IMR-90 (cell line): Measurements from ENCODE around the gene RAD51B. TPM values are rescaled to one million over a fixed set of nuclear protein-coding genes. Genes with fewer than 3 reads are reported as not detected.
A peak's percentile ranks its signal among the peaks of the same experiment; 100 is the strongest.

Experiments used
- ATAC-seq: fragments of 200-7000 bp; cut with Tn5 transposase; 2 replicates; pipeline ENCODE4 v1.9.1; 2020; ENCODE audit warnings: low read depth, mild to moderate bottlenecking, moderate library complexity
- BruUV-seq: library from RNA; stranded (reverse); fragments of 400-500 nt; replicated peaks from 2 replicates; lab custom pipeline; 2021; lab: Mats Ljungman, UMichigan
- CTCF ChIA-PET: fragments of 300-600 bp; formaldehyde crosslinking; extraction: SDS; loops from one replicate; lab custom pipeline; 2021; ENCODE audit warnings: antibody characterized with exemption; lab: Yijun Ruan, JAX
- POLR2A ChIA-PET: fragments of 300-600 bp; sonication (Branson Sonifier 250); formaldehyde crosslinking; loops from one replicate; lab custom pipeline; 2022; ENCODE audit warnings: antibody characterized with exemption; ENCODE audit not compliant: unreplicated experiment; lab: Charles Lee
- DNase-seq: peaks from one replicate; pipeline ENCODE4 v3.0.0; 2013
- H2AFZ ChIP-seq: replicated peaks from 2 replicates; pipeline ENCODE3; 2013; ENCODE audit warnings: low read length, mild to moderate bottlenecking; ENCODE audit not compliant: poor library complexity
- H2AK5ac ChIP-seq: 2 replicates; pipeline ENCODE4 v1.6.1; 2013; ENCODE audit warnings: low read depth, low read length, inconsistent platforms
- H2AK9ac ChIP-seq: replicated peaks from 2 replicates; pipeline ENCODE3; 2013; ENCODE audit warnings: mild to moderate bottlenecking, low read depth, low read length, moderate library complexity; ENCODE audit not compliant: poor library complexity
- H2BK120ac ChIP-seq: 2 replicates; pipeline ENCODE4 v1.6.1; 2013; ENCODE audit warnings: low read depth, low read length, inconsistent platforms
- H2BK15ac ChIP-seq: 3 replicates; pipeline ENCODE4 v1.6.1; 2013; ENCODE audit warnings: low read depth, low read length, inconsistent platforms
- H2BK20ac ChIP-seq: 2 replicates; pipeline ENCODE4 v1.6.1; 2013; ENCODE audit warnings: low read depth, mild to moderate bottlenecking, inconsistent platforms, low read length, moderate library complexity
- H2BK5ac ChIP-seq: 2 replicates; pipeline ENCODE4 v1.6.1; 2013; ENCODE audit warnings: mild to moderate bottlenecking, low read depth, low read length, inconsistent platforms; ENCODE audit not compliant: poor library complexity, severe bottlenecking
- H3K14ac ChIP-seq: replicated peaks from 2 replicates; pipeline ENCODE4 v1.6.1; 2013; ENCODE audit warnings: low read depth, low read length, inconsistent platforms
- H3K18ac ChIP-seq: 2 replicates; pipeline ENCODE4 v1.6.1; 2013; ENCODE audit warnings: low read depth, low read length, control low read depth
- H3K23ac ChIP-seq: 2 replicates; pipeline ENCODE4 v1.6.1; 2013; ENCODE audit warnings: low read depth, low read length, inconsistent platforms
- H3K27ac ChIP-seq: 2 replicates; pipeline ENCODE4 v1.5.1; 2013; ENCODE audit warnings: mild to moderate bottlenecking, control low read depth, low read length; ENCODE audit not compliant: insufficient read depth
- H3K27me3 ChIP-seq: 2 replicates; pipeline ENCODE4 v1.6.1; 2013; ENCODE audit warnings: low read length; ENCODE audit not compliant: control insufficient read depth, insufficient read depth
- H3K36me3 ChIP-seq: 2 replicates; pipeline ENCODE4 v1.6.1; 2013; ENCODE audit warnings: low read length, mixed read lengths; ENCODE audit not compliant: control insufficient read depth, insufficient read depth
- H3K4ac ChIP-seq: 2 replicates; pipeline ENCODE4 v1.6.1; 2013; ENCODE audit warnings: low read depth, low read length, inconsistent platforms
- H3K4me1 ChIP-seq: 2 replicates; pipeline ENCODE4 v1.6.1; 2013; ENCODE audit warnings: low read length, mixed read lengths; ENCODE audit not compliant: control insufficient read depth, insufficient read depth
- H3K4me2 ChIP-seq: 2 replicates; pipeline ENCODE4 v1.6.1; 2013; ENCODE audit warnings: low read depth, mild to moderate bottlenecking, control low read depth, low read length, moderate library complexity
- H3K4me3 ChIP-seq: 2 replicates; pipeline ENCODE4 v1.5.1; 2013; ENCODE audit warnings: low read depth, mild to moderate bottlenecking, control low read depth, low read length, moderate library complexity; ENCODE audit not compliant: insufficient read depth
- H3K56ac ChIP-seq: 2 replicates; pipeline ENCODE4 v1.6.1; 2013; ENCODE audit warnings: low read length, inconsistent platforms; ENCODE audit not compliant: insufficient read depth; ENCODE audit errors: extremely low read depth
- H3K79me1 ChIP-seq, 2 experiments: 2 replicates each; pipeline ENCODE4 v1.6.1; 2013; ENCODE audit warnings: low read length in 2 of 2, inconsistent platforms in 1 of 2, low read depth in 1 of 2
- H3K9ac ChIP-seq: 2 replicates; pipeline ENCODE4 v1.6.1; 2013; ENCODE audit warnings: low read depth, low read length, control low read depth
- H3K9me1 ChIP-seq: 2 replicates; pipeline ENCODE4 v1.6.1; 2013; ENCODE audit warnings: low read length, inconsistent platforms; ENCODE audit not compliant: insufficient read depth
- H3K9me3 ChIP-seq: 2 replicates; pipeline ENCODE4 v1.6.1; 2013; ENCODE audit warnings: low read length; ENCODE audit not compliant: control insufficient read depth, insufficient read depth
- H4K20me1 ChIP-seq: 2 replicates; pipeline ENCODE4 v1.6.1; 2013; ENCODE audit warnings: low read length, inconsistent platforms; ENCODE audit not compliant: insufficient read depth
- H4K5ac ChIP-seq: 2 replicates; pipeline ENCODE4 v1.6.1; 2013; ENCODE audit warnings: mild to moderate bottlenecking, low read depth, low read length, control low read depth
- H4K8ac ChIP-seq, 2 experiments: 2 replicates each; pipeline ENCODE4 v1.6.1; 2013; ENCODE audit warnings: low read depth in 2 of 2, low read length in 2 of 2, control low read depth in 1 of 2, inconsistent platforms in 1 of 2
- H4K91ac ChIP-seq: 2 replicates; pipeline ENCODE4 v1.6.1; 2013; ENCODE audit warnings: low read depth, low read length, inconsistent platforms; ENCODE audit not compliant: insufficient read depth
- BHLHE40 ChIP-seq: fragments of 150-350 bp; IDR thresholded peaks from 2 replicates; pipeline ENCODE4 v1.6.1; 2016; ENCODE audit warnings: mild to moderate bottlenecking, low read depth, low read length
- CEBPB ChIP-seq: IDR thresholded peaks from 2 replicates; pipeline ENCODE4 v1.6.1; 2012; ENCODE audit warnings: low read depth, low read length, improper control_type of control experiment
- CHD1 ChIP-seq: IDR thresholded peaks from 2 replicates; pipeline ENCODE4 v1.6.1; 2012; ENCODE audit warnings: low read depth, low read length, improper control_type of control experiment
- ELK1 ChIP-seq: fragments of 150-350 bp; IDR thresholded peaks from 2 replicates; pipeline ENCODE4 v1.6.1; 2016; ENCODE audit warnings: low read depth, mild to moderate bottlenecking, low read length, moderate library complexity, borderline replicate concordance
- FOS ChIP-seq: fragments of 150-350 bp; IDR thresholded peaks from 2 replicates; pipeline ENCODE4 v1.6.1; 2016; ENCODE audit warnings: low read depth, low read length
- MAFK ChIP-seq: IDR thresholded peaks from 2 replicates; pipeline ENCODE4 v1.6.1; 2012; ENCODE audit warnings: low read depth, low read length, improper control_type of control experiment
- MAZ ChIP-seq: IDR thresholded peaks from 2 replicates; pipeline ENCODE4 v1.6.1; 2012; ENCODE audit warnings: low read depth, mild to moderate bottlenecking, low read length, improper control_type of control experiment, moderate library complexity, borderline replicate concordance
- MXI1 ChIP-seq: IDR thresholded peaks from 2 replicates; pipeline ENCODE4 v1.6.1; 2012; ENCODE audit warnings: low read depth, mild to moderate bottlenecking, low read length, moderate library complexity, borderline replicate concordance
- NFE2L2 ChIP-seq: fragments of 150-350 bp; IDR thresholded peaks from 2 replicates; pipeline ENCODE4 v1.6.1; 2016; ENCODE audit warnings: low read depth, mild to moderate bottlenecking, low read length
- RFX5 ChIP-seq: IDR thresholded peaks from 2 replicates; pipeline ENCODE4 v1.8.0; 2012; ENCODE audit warnings: low read depth, mild to moderate bottlenecking, low read length, moderate library complexity
- SMC3 ChIP-seq: fragments of 150-350 bp; IDR thresholded peaks from 2 replicates; pipeline ENCODE4 v1.6.1; 2016; ENCODE audit warnings: low read depth, mild to moderate bottlenecking, antibody characterized with exemption, low read length, moderate library complexity
- WGBS, 2 experiments: methylation state at CpG; one replicate each; pipeline versions ENCODE4 v1.1.5 to v1.1.7; 2013; ENCODE audit warnings: missing lambda C conversion rate in 2 of 2; ENCODE audit not compliant: insufficient read length in 1 of 2; ENCODE audit errors: extremely low coverage in 2 of 2; 5-methylcytosine and 5-hydroxymethylcytosine counted together
- dilution Hi-C: fragments of 300-500 bp; cut with HindIII; formaldehyde crosslinking; loops from one replicate; pipeline ENCODE4 v1.14.3; 2018; ENCODE audit warnings: low sequenced_read_pairs; ENCODE audit not compliant: unreplicated experiment
- in situ Hi-C: fragments of 300-500 bp; cut with MboI; formaldehyde crosslinking; loops from 3 replicates; pipeline ENCODE4 v1.14.3; 2019; ENCODE audit warnings: low sequenced_read_pairs, inconsistent platforms, mixed read lengths
- intact Hi-C: fragments of 100-400 bp; cut with micrococcal nuclease; formaldehyde crosslinking; loops from 2 replicates; pipeline ENCODE4 v1.10.0; 2022
- polyA plus RNA-seq, 3 experiments: library from polyadenylated mRNA; depleted of rRNA; stranded (reverse); fragments of >200 nt; gene quantifications; 2 replicates each; pipeline ENCODE4 v1.2.3, GENCODE V29; 2012; ENCODE audit warnings: low replicate concordance in 1 of 3
- total RNA-seq: library from RNA; depleted of rRNA; stranded (reverse); fragments of >200 nt; gene quantifications from 2 replicates; pipeline ENCODE4 v1.2.3, GENCODE V29; 2012

Gene RAD51B
- total and polyA plus RNA-seq, 2 of the 4 experiments (the other 2 are of a cell fraction), result 5.1 to 18.8 TPM

GRCh38 chr14:68593806-68594536, 774.4 kb downstream of the RAD51B start:
- H3K18ac ChIP-seq, result peak overlapping the region; percentile 84
- H3K9me3 ChIP-seq, result no peaks in the 10 kb centered on the region
- peaks cover 31% of the 10 kb centered on the region for H3K4me1 ChIP-seq
- DNase-seq (peak; percentile 45), ATAC-seq (peak; percentile 9; the same call in 1 of the 2 replicates)
- H4K91ac ChIP-seq, result peak overlapping the region; percentile 77
- H2BK120ac ChIP-seq, result peak overlapping the region; percentile 93
- in situ Hi-C loops, result no loop called here
- H3K36me3 ChIP-seq, result no peaks in the 10 kb centered on the region
- H3K27me3 ChIP-seq, result no peaks in the 10 kb centered on the region
- H3K56ac ChIP-seq, result peak overlapping the region; percentile 25; the same call in 1 of the 2 replicates
- peak overlapping the region; percentile 31 for H2AK9ac ChIP-seq
- H3K79me1 ChIP-seq, result no peaks in the 10 kb centered on the region
- peak overlapping the region; percentile 78 for H2AFZ ChIP-seq
- no peak overlapping the region for H3K4me3 ChIP-seq
- peaks cover 27% of the 10 kb centered on the region for H3K9me1 ChIP-seq
- H3K4me2 ChIP-seq, result no peak overlapping the region; the same call in 1 of the 2 replicates
- POLR2A ChIA-PET, result interaction anchor here (1.2 kb wide), 1 partner anchor 199 kb away, joined by 4 read pairs; the partner anchor contains the start of gene ZFP36L1
- BruUV-seq, result no TSS peak
- H2BK15ac ChIP-seq, result peak overlapping the region; percentile 99; the same call in 2 of the 3 replicates
- H2BK20ac ChIP-seq, result peak overlapping the region; percentile 85
- CTCF ChIA-PET, result no interaction called here
- 14% methylated on average over 1 of the region's 9 CpGs; no CpG with 5 or more reads in 1 of the 2 experiments for WGBS, 2 experiments
- no peak for TF ChIP-seq FOS
- TF ChIP-seq CHD1, result no peak
- TF ChIP-seq BHLHE40, result no peak
- TF ChIP-seq MAFK, result no peak
- no peak for TF ChIP-seq ELK1
- TF ChIP-seq SMC3, result no peak
- no peak for TF ChIP-seq MAZ
- TF ChIP-seq MXI1, result no peak
- no peak for TF ChIP-seq CEBPB
- TF ChIP-seq NFE2L2, result no peak
- no peak for TF ChIP-seq RFX5
- H3K27ac ChIP-seq, result peak overlapping the region; percentile 50
- peak overlapping the region; percentile 72 for H3K23ac ChIP-seq
- dilution Hi-C loops, result no loop called here
- intact Hi-C loops, result no loop called here
- peak overlapping the region; percentile 63 for H4K5ac ChIP-seq
- H3K4ac ChIP-seq, result peak overlapping the region; percentile 94
- peak overlapping the region; percentile 82; the same call in 1 of the 2 replicates for H2AK5ac ChIP-seq
- peak overlapping the region; percentile 4; the same call in 1 of the 2 replicates for H3K9ac ChIP-seq
- peak overlapping the region; percentile 41 to 73 for H4K8ac ChIP-seq
- H2BK5ac ChIP-seq, result peak overlapping the region; percentile 37
- peak overlapping the region; percentile 79 for H3K14ac ChIP-seq
- H4K20me1 ChIP-seq, result no peaks in the 10 kb centered on the region; the same call in 1 of the 2 replicates
